Right cardiac atrium (tissue), 5 donors: Measurements from ENCODE around the gene CTBP1. TPM values are rescaled to one million over a fixed set of nuclear protein-coding genes. Genes with fewer than 3 reads are reported as not detected.
A peak's percentile ranks its signal among the peaks of the same experiment; 100 is the strongest.

ENCODE experiments used
- ATAC-seq, 2 donors: fragments of 200-7000 bp; cut with Tn5 transposase; one replicate each; pipeline versions ENCODE4 v1.8.0 to v1.9.1; 2020; ENCODE audit warnings: moderate library complexity in 2 of 2, mild to moderate bottlenecking in 1 of 2
- DNase-seq, 3 donors: peaks; one replicate each; pipeline ENCODE4 v3.0.0-alpha.2; 2020
- H3K27ac ChIP-seq: one replicate; pipeline ENCODE4 v1.5.1; 2013; ENCODE audit warnings: mild to moderate bottlenecking, low read length, control low read depth, moderate library complexity
- H3K27me3 ChIP-seq: one replicate; pipeline ENCODE4 v1.6.1; 2013; ENCODE audit not compliant: control insufficient read depth, insufficient read depth
- H3K4me1 ChIP-seq: one replicate; pipeline ENCODE4 v1.6.1; 2013; ENCODE audit warnings: low read length; ENCODE audit not compliant: control insufficient read depth, insufficient read depth
- H3K4me3 ChIP-seq: one replicate; pipeline ENCODE4 v1.5.1; 2013; ENCODE audit warnings: low read length, control low read depth
- H3K9me3 ChIP-seq: one replicate; pipeline ENCODE4 v1.6.1; 2013; ENCODE audit warnings: low read length; ENCODE audit not compliant: control insufficient read depth
- WGBS: extraction: QIAGEN DNeasy Blood & Tissue Kit; methylation state at CpG from one replicate; pipeline ENCODE4 v1.1.7; 2013; 5-methylcytosine and 5-hydroxymethylcytosine counted together
- intact Hi-C, 4 donors: fragments of 100-400 bp; cut with DNase I; formaldehyde crosslinking; loops; one replicate each; pipeline versions ENCODE4 v1.11.0 to v1.14.0; 2022 to 2023
- polyA plus RNA-seq: library from polyadenylated mRNA; stranded (reverse); fragments of 200-250 nt; gene quantifications from one replicate; pipeline ENCODE4 v1.2.3, GENCODE V29; 2013
- total RNA-seq, 4 donors: library from RNA; stranded (reverse); fragmentation: NEBNext Ultra II Directional; extraction: Animal tissue kit (Norgen Biotek cat#: 25700); gene quantifications; one replicate each; pipeline ENCODE4 v1.2.1, GENCODE V29; 2021
- donor health status: healthy with polysubstance abuse.
- donor health status: DM: no; HTN: yes; CAD: no.
- donor health status: DM: no; HTN: no; CAD: no.
- donor health status: DM: no; HTN: yes; CAD: no; lungs with severe emphysema.
- donor health status: DM: yes; HTN: yes; CAD: no.

Gene CTBP1
- total and polyA plus RNA-seq, 5 donors: 119 to 145 (median 133) TPM

GRCh38 chr4:1215141-1216075, 33.5 kb downstream of the CTBP1 start:
- intact Hi-C loops: no loop called here

GRCh38 chr4:1214101-1215095, 34.5 kb downstream of the CTBP1 start:
- H3K27ac ChIP-seq: no peak overlapping the region
- 85% methylated on average over 48 of the region's 48 CpGs for WGBS
- DNase-seq (peak in 2 of 3 donors; percentile 56 to 60), ATAC-seq (no peak)
- no peaks in the 10 kb centered on the region for H3K9me3 ChIP-seq
- peaks cover 7% of the 10 kb centered on the region for H3K4me1 ChIP-seq
- no peak overlapping the region for H3K4me3 ChIP-seq
- intact Hi-C loops: no loop called here
- H3K27me3 ChIP-seq: no peaks in the 10 kb centered on the region

More at GRCh38 chr4:1215141-1216075, 33.5 kb downstream of the CTBP1 start:
- no peak overlapping the region for H3K4me3 ChIP-seq
- no peaks in the 10 kb centered on the region for H3K9me3 ChIP-seq
- peaks cover 6% of the 10 kb centered on the region for H3K4me1 ChIP-seq
- no peaks in the 10 kb centered on the region for H3K27me3 ChIP-seq
- WGBS: 85% methylated on average over 31 of the region's 31 CpGs
- no peak for ATAC-seq
- no peak overlapping the region for H3K27ac ChIP-seq
- DNase-seq: peak; percentile 26 to 73 (median 65)

GRCh38 chr4:1213336-1213995, 35.5 kb downstream of the CTBP1 start:
- H3K27ac ChIP-seq: no peak overlapping the region
- H3K4me1 ChIP-seq: peaks cover 16% of the 10 kb centered on the region
- 83% methylated on average over 20 of the region's 20 CpGs for WGBS
- intact Hi-C loops: no loop called here
- DNase-seq: peak; percentile 15 to 49 (median 42)
- H3K4me3 ChIP-seq: no peak overlapping the region
- no peaks in the 10 kb centered on the region for H3K27me3 ChIP-seq
- H3K9me3 ChIP-seq: no peaks in the 10 kb centered on the region
- no peak for ATAC-seq

GRCh38 chr4:1212546-1213335, 36.2 kb downstream of the CTBP1 start:
- H3K9me3 ChIP-seq: no peaks in the 10 kb centered on the region
- peak; percentile 13 to 58 (median 39) for DNase-seq
- H3K4me1 ChIP-seq: peaks cover 20% of the 10 kb centered on the region
- no peak overlapping the region for H3K27ac ChIP-seq
- no peak overlapping the region for H3K4me3 ChIP-seq
- 89% methylated on average over 20 of the region's 20 CpGs for WGBS
- intact Hi-C loops: no loop called here
- ATAC-seq: no peak
- H3K27me3 ChIP-seq: no peaks in the 10 kb centered on the region

GRCh38 chr4:1211891-1212545, 36.9 kb downstream of the CTBP1 start:
- H3K27ac ChIP-seq: no peak overlapping the region
- 75% methylated on average over 34 of the region's 34 CpGs for WGBS
- ATAC-seq: no peak

GRCh38 chr4:1211371-1211770, 37.6 kb downstream of the CTBP1 start:
- intact Hi-C loops: no loop called here
- WGBS: 86% methylated on average over 13 of the region's 13 CpGs
- no peak for ATAC-seq
- no peaks in the 10 kb centered on the region for H3K27me3 ChIP-seq
- H3K9me3 ChIP-seq: no peaks in the 10 kb centered on the region
- H3K4me1 ChIP-seq: peaks cover 17% of the 10 kb centered on the region
- DNase-seq: peak; percentile 14 to 48 (median 26)
- no peak overlapping the region for H3K4me3 ChIP-seq
- H3K27ac ChIP-seq: no peak overlapping the region

More at GRCh38 chr4:1211891-1212545, 36.9 kb downstream of the CTBP1 start:
- DNase-seq: peak; percentile 31 to 73 (median 69)
- Histone ChIP-seq H3K9me3 (no peaks in the 10 kb centered on the region), H3K27me3 (no peaks in the 10 kb centered on the region), H3K4me1 (peaks cover 17% of the 10 kb centered on the region), H3K4me3 (no peak overlapping the region)
- intact Hi-C loops: no loop called here

- no peak overlapping the region for H3K27ac ChIP-seq
- H3K9me3 ChIP-seq: no peaks in the 10 kb centered on the region
- DNase-seq (peak; percentile 16 to 63 (median 59)), ATAC-seq (no peak)
- H3K4me1 ChIP-seq: peaks cover 17% of the 10 kb centered on the region
- H3K4me3 ChIP-seq: no peak overlapping the region
- WGBS: 61% methylated on average over 10 of the region's 10 CpGs
- no peaks in the 10 kb centered on the region for H3K27me3 ChIP-seq
- intact Hi-C loops: no loop called here
Observed at GRCh38 chr4:1210971-1211370, 38.0 kb downstream of the CTBP1 start.

GRCh38 chr4:1210241-1210841, 38.6 kb downstream of the CTBP1 start:
- Histone ChIP-seq H3K27ac (peak overlapping the region; percentile 12), H3K9me3 (no peaks in the 10 kb centered on the region), H3K27me3 (no peaks in the 10 kb centered on the region), H3K4me3 (no peak overlapping the region), H3K4me1 (peaks cover 17% of the 10 kb centered on the region)
- DNase-seq (peak in 2 of 3 donors; percentile 61 to 73), ATAC-seq (peak; percentile 1 to 4)
- intact Hi-C loops: no loop called here
- 66% methylated on average over 22 of the region's 22 CpGs for WGBS

GRCh38 chr4:1209821-1210220, 39.1 kb downstream of the CTBP1 start:
- Histone ChIP-seq H3K9me3 (no peaks in the 10 kb centered on the region), H3K27ac (peak overlapping the region; percentile 28), H3K4me3 (no peak overlapping the region), H3K27me3 (no peaks in the 10 kb centered on the region), H3K4me1 (peaks cover 17% of the 10 kb centered on the region)
- DNase-seq: peak; percentile 93 to 96 (median 96)
- ATAC-seq: peak; percentile 92 to 94
- 13% methylated on average over 11 of the region's 11 CpGs for WGBS
- intact Hi-C loops: no loop called here
